HG02884 (cell line): ENCODE measurements around the gene SLC35E1.

Experiments used
- ATAC-seq: cut with Tn5 transposase; IDR thresholded peaks from one replicate; pipeline ENCODE4 v1.9.1; 2021; ENCODE audit warnings: mild to moderate bottlenecking, moderate library complexity; ENCODE audit not compliant: unreplicated experiment

Gene SLC35E1

GRCh38 chr19:16584248-16585093, 12.3 kb upstream of the SLC35E1 start:
- peak; percentile 44 for ATAC-seq

- ATAC-seq: no peak
These were observed 10.5 kb upstream of the SLC35E1 start for GRCh38 chr19:16582486-16583261.

- ATAC-seq: no peak
These were observed 9.7 kb upstream of the SLC35E1 start for GRCh38 chr19:16581971-16582343.

- no peak for ATAC-seq
These were observed 9.1 kb upstream of the SLC35E1 start for GRCh38 chr19:16581145-16581970.

- no peak for ATAC-seq
These were observed 7.2 kb upstream of the SLC35E1 start for GRCh38 chr19:16579381-16579780.

GRCh38 chr19:16577531-16577985, 5.3 kb upstream of the SLC35E1 start:
- ATAC-seq: no peak

GRCh38 chr19:16576690-16577530, 4.7 kb upstream of the SLC35E1 start:
- ATAC-seq: no peak

GRCh38 chr19:16575861-16576689, 3.9 kb upstream of the SLC35E1 start:
- no peak for ATAC-seq

GRCh38 chr19:16575282-16575681, 3.1 kb upstream of the SLC35E1 start:
- no peak for ATAC-seq

GRCh38 chr19:16573925-16574324, 1.7 kb upstream of the SLC35E1 start:
- ATAC-seq: no peak

GRCh38 chr19:16573296-16573695, 1.1 kb upstream of the SLC35E1 start:
- no peak for ATAC-seq

GRCh38 chr19:16571822-16572331, 338 bp downstream of the SLC35E1 start:
- no peak for ATAC-seq

GRCh38 chr19:16571283-16571682, 932 bp downstream of the SLC35E1 start:
- no peak for ATAC-seq

- no peak for ATAC-seq
These were observed 2.5 kb downstream of the SLC35E1 start for GRCh38 chr19:16569609-16570320.

GRCh38 chr19:16566702-16567101, 5.5 kb downstream of the SLC35E1 start:
- no peak for ATAC-seq

- no peak for ATAC-seq
These were observed 6.1 kb downstream of the SLC35E1 start for GRCh38 chr19:16566161-16566560.

GRCh38 chr19:16564842-16565241, 7.4 kb downstream of the SLC35E1 start:
- ATAC-seq: no peak

- ATAC-seq: no peak
These were observed 9.6 kb downstream of the SLC35E1 start for GRCh38 chr19:16562608-16563025.

GRCh38 chr19:16561382-16561781, 10.8 kb downstream of the SLC35E1 start:
- ATAC-seq: no peak
